Activated T-cell treated with anti-CD3 and anti-CD28 coated beads, Interleukin-2, amount 50 U/mL, for 24 hours (primary cell): ENCODE data around the gene SPSB1.

Experiments used
- DNase-seq: peaks from one replicate; pipeline ENCODE4 v3.0.0-alpha.2; 2020
- H3K27ac Mint-ChIP-seq: 2 replicates; pipeline ENCODE4 v1.8.0; 2020; ENCODE audit warnings: mild to moderate bottlenecking, mixed read lengths
- H3K27me3 Mint-ChIP-seq: 2 replicates; pipeline ENCODE4 v1.8.0; 2020; ENCODE audit warnings: mixed read lengths
- H3K36me3 Mint-ChIP-seq: 2 replicates; pipeline ENCODE4 v1.8.0; 2020; ENCODE audit warnings: low read depth, mixed read lengths
- H3K4me1 Mint-ChIP-seq: 2 replicates; pipeline ENCODE4 v1.8.0; 2020; ENCODE audit warnings: low read depth, mixed read lengths
- H3K4me3 Mint-ChIP-seq: 2 replicates; pipeline ENCODE4 v1.8.0; 2020; ENCODE audit warnings: mild to moderate bottlenecking, moderate library complexity, mixed read lengths
- H3K9me3 Mint-ChIP-seq: 2 replicates; pipeline ENCODE4 v1.8.0; 2020; ENCODE audit warnings: mixed read lengths

Gene SPSB1

GRCh38 chr1:9292361-9293240 lies at the start of gene SPSB1:
TSS of gene SPSB1 (plus strand) at chr1:9292894. CDS start at chr1:9355892, 62,998 bp downstream.
- no peaks in the 10 kb centered on the region for H3K36me3 Mint-ChIP-seq
- H3K9me3 Mint-ChIP-seq = peaks cover 8% of the 10 kb centered on the region
- H3K4me3 Mint-ChIP-seq = peak within 1 kb of the TSS; percentile 55
- DNase-seq = peak; percentile 75
- H3K4me1 Mint-ChIP-seq = peaks cover 14% of the 10 kb centered on the region
- peaks cover 4% of the 10 kb centered on the region for H3K27me3 Mint-ChIP-seq
- H3K27ac Mint-ChIP-seq = no peak within 1 kb of the TSS

- Mint-ChIP-seq H3K36me3 (peaks cover 10% of the 10 kb centered on the region), H3K4me3 (no peak overlapping the region), H3K9me3 (no peaks in the 10 kb centered on the region), H3K4me1 (peaks cover 40% of the 10 kb centered on the region), H3K27ac (no peak overlapping the region), H3K27me3 (no peaks in the 10 kb centered on the region)
- DNase-seq = no peak
Observed at GRCh38 chr1:9243066-9243739, 49.5 kb upstream of the SPSB1 start.

- no peak for DNase-seq
- peak overlapping the region; percentile 23 for H3K27ac Mint-ChIP-seq
- H3K4me1 Mint-ChIP-seq = peaks cover 26% of the 10 kb centered on the region
- peaks cover 15% of the 10 kb centered on the region for H3K36me3 Mint-ChIP-seq
- H3K27me3 Mint-ChIP-seq = no peaks in the 10 kb centered on the region
- no peaks in the 10 kb centered on the region for H3K9me3 Mint-ChIP-seq
- H3K4me3 Mint-ChIP-seq = no peak overlapping the region
Observed at GRCh38 chr1:9244501-9245229, 48.0 kb upstream of the SPSB1 start.

- Mint-ChIP-seq H3K4me1 (peaks cover 20% of the 10 kb centered on the region), H3K4me3 (no peak overlapping the region), H3K27me3 (no peaks in the 10 kb centered on the region), H3K9me3 (no peaks in the 10 kb centered on the region), H3K36me3 (peaks cover 15% of the 10 kb centered on the region), H3K27ac (no peak overlapping the region)
- no peak for DNase-seq
Observed at GRCh38 chr1:9245230-9245619, 47.5 kb upstream of the SPSB1 start.

GRCh38 chr1:9245661-9246060 lies 47.0 kb upstream of the SPSB1 start:
- no peak overlapping the region for H3K4me3 Mint-ChIP-seq
- no peak for DNase-seq
- no peaks in the 10 kb centered on the region for H3K27me3 Mint-ChIP-seq
- no peak overlapping the region for H3K27ac Mint-ChIP-seq
- peaks cover 16% of the 10 kb centered on the region for H3K4me1 Mint-ChIP-seq
- peaks cover 15% of the 10 kb centered on the region for H3K36me3 Mint-ChIP-seq
- H3K9me3 Mint-ChIP-seq = no peaks in the 10 kb centered on the region

GRCh38 chr1:9246215-9246614 lies 46.5 kb upstream of the SPSB1 start:
- Mint-ChIP-seq H3K4me3 (no peak overlapping the region), H3K36me3 (peaks cover 15% of the 10 kb centered on the region), H3K4me1 (peaks cover 13% of the 10 kb centered on the region), H3K27ac (no peak overlapping the region), H3K9me3 (no peaks in the 10 kb centered on the region), H3K27me3 (no peaks in the 10 kb centered on the region)
- no peak for DNase-seq

- Mint-ChIP-seq H3K27ac (no peak overlapping the region), H3K4me3 (no peak overlapping the region), H3K36me3 (peaks cover 15% of the 10 kb centered on the region), H3K27me3 (no peaks in the 10 kb centered on the region), H3K9me3 (no peaks in the 10 kb centered on the region), H3K4me1 (peaks cover 13% of the 10 kb centered on the region)
- DNase-seq = no peak
Observed at GRCh38 chr1:9246841-9247785, 45.6 kb upstream of the SPSB1 start.

- DNase-seq = no peak
- Mint-ChIP-seq H3K4me1 (peaks cover 13% of the 10 kb centered on the region), H3K9me3 (no peaks in the 10 kb centered on the region), H3K36me3 (peaks cover 15% of the 10 kb centered on the region), H3K27ac (no peak overlapping the region), H3K27me3 (no peaks in the 10 kb centered on the region), H3K4me3 (no peak overlapping the region)
Observed at GRCh38 chr1:9247894-9248293, 44.8 kb upstream of the SPSB1 start.

- DNase-seq = no peak
- Mint-ChIP-seq H3K36me3 (peaks cover 15% of the 10 kb centered on the region), H3K4me1 (peaks cover 13% of the 10 kb centered on the region), H3K27ac (no peak overlapping the region), H3K4me3 (no peak overlapping the region), H3K9me3 (no peaks in the 10 kb centered on the region), H3K27me3 (no peaks in the 10 kb centered on the region)
Observed at GRCh38 chr1:9248341-9249262, 44.1 kb upstream of the SPSB1 start.

GRCh38 chr1:9249263-9249533 lies 43.5 kb upstream of the SPSB1 start:
- no peaks in the 10 kb centered on the region for H3K27me3 Mint-ChIP-seq
- no peak overlapping the region for H3K4me3 Mint-ChIP-seq
- no peak for DNase-seq
- no peaks in the 10 kb centered on the region for H3K9me3 Mint-ChIP-seq
- peaks cover 15% of the 10 kb centered on the region for H3K36me3 Mint-ChIP-seq
- H3K27ac Mint-ChIP-seq = no peak overlapping the region
- H3K4me1 Mint-ChIP-seq = peaks cover 11% of the 10 kb centered on the region

GRCh38 chr1:9249534-9250410 lies 42.9 kb upstream of the SPSB1 start:
- H3K4me3 Mint-ChIP-seq = no peak overlapping the region
- DNase-seq = peak; percentile 55
- peaks cover 15% of the 10 kb centered on the region for H3K36me3 Mint-ChIP-seq
- H3K4me1 Mint-ChIP-seq = peaks cover 10% of the 10 kb centered on the region
- H3K9me3 Mint-ChIP-seq = no peaks in the 10 kb centered on the region
- no peak overlapping the region for H3K27ac Mint-ChIP-seq
- no peaks in the 10 kb centered on the region for H3K27me3 Mint-ChIP-seq

- Mint-ChIP-seq H3K4me1 (peaks cover 8% of the 10 kb centered on the region), H3K27ac (no peak overlapping the region), H3K27me3 (no peaks in the 10 kb centered on the region), H3K36me3 (peaks cover 15% of the 10 kb centered on the region), H3K4me3 (no peak overlapping the region), H3K9me3 (no peaks in the 10 kb centered on the region)
- DNase-seq = no peak
Observed at GRCh38 chr1:9250411-9251381, 42.0 kb upstream of the SPSB1 start.
